ENCODE results near the gene HID1.

HID1 gene

GRCh38 chr17:74951680-74952421 is 20.7 kb downstream of the HID1 start:
- DNase-seq (ENCODE audit: insufficient read length, low spot score) = no peak
- FAIRE-seq = no peak

DNA sequence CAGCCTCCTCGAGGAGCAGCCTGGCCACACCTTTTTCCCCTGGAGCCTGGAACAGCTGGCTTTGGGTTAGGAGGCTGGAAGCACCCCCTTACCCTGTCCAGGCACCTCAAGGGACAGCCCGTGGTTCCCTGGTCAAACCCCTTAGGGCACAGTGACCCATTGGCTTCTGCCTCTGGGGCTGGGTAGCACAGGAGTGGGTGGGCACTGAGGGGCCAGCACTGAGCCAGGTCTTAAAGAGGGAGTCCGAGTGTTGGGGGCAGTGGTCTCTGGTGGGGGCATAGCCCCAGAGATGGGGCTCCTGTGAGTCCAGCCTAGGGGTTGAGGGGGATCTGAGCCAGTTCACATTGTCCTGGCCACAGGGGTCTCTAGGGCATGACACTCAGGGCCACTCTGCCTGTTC is 21.5 kb downstream of the HID1 start:
- FAIRE-seq (no peak), DNase-seq (ENCODE audit: insufficient read length, low spot score) (no peak)

DNA sequence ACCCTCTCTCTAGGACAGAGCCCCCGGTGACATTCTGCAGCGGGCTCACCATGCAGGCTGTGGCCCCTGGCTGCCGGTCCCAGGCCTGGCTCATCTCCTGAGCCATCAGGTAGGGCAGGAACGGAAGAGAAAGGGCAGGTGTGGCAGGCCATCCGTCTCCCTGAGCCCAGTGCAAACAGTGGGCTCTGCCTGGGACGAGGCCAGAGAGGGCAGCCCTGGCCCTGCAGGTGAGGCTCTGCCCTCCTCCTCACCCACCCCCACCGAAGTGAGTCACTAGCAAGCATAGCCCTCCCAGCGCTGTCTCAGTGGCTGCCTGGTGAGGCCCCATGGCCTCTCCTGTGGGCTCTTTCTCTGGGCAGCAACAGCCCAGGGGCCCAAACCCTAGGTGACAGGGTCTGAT is 22.4 kb downstream of the HID1 start:
- DNase-seq (ENCODE audit: insufficient read length, low spot score) (no peak), FAIRE-seq (no peak)

- no peak for FAIRE-seq
- DNase-seq (ENCODE audit: insufficient read length, low spot score) = no peak
Observed at GRCh38 chr17:74949455-74950115, 23.0 kb downstream of the HID1 start.

DNA sequence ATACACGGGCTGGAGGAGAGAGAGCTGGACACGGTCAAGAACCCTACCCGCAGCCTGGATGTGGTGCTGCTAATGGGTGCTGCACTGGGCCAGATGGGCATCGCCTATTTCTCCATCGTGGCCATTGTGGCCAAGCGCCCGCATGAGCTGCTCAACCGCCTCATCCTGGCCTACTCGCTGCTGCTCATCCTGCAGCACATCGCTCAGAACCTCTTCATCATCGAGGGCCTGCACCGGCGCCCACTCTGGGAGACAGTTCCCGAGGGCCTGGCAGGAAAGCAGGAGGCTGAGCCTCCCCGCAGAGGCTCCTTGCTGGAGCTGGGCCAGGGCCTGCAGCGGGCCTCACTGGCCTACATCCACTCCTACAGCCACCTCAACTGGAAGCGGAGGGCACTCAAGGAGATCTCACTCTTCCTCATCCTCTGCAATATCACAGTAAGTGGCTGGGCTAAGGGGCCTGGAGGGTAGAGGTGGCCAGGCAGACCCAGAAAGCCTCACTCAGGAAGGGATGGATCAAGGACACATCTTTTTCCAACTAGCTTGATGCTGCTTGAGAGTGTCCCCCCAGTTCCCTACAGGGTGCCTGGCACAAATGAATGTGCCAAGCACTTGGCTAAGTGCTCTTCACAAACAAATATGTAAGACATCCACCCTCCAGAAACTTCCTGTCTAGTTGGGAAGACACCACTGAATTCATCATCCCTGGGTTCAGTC is 25.4 kb downstream of the HID1 start:
- DNase-seq (ENCODE audit: insufficient read length, low spot score) = no peak
- no peak for FAIRE-seq

DNA sequence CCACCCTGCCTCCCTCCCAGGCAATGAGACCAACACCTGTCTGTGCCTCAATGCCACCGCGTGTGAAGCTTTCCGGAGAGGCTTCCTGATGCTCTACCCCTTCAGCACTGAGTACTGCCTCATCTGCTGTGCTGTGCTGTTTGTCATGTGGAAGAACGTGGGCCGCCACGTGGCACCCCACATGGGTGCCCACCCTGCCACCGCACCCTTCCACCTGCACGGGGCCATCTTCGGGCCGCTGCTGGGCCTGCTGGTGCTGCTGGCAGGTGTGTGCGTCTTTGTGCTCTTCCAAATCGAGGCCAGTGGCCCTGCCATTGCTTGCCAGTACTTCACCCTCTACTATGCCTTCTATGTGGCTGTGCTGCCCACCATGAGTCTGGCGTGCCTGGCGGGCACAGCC is 25.9 kb downstream of the HID1 start:
- FAIRE-seq (no peak), DNase-seq (ENCODE audit: insufficient read length, low spot score) (no peak)

DNA sequence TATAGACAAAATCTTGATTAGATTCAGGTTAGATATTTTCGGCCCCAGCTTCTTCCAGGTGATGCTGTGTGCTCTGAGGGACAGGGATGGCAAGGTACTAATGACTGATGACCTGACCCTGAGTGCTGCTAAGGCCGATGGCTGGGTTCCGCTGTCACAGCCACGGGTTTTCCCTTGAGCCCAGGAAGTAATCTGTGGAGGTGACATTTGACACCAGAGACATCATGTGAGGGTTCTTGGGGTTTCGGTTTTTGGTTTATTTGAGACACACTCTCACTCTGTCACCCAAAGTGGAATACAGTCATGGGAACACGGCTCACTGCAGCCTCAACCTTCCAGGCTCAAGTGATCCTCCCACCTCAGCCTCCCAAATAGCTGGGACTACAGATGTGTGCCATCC is 27.0 kb downstream of the HID1 start:
- FAIRE-seq (peak; percentile 55), DNase-seq (ENCODE audit: insufficient read length, low spot score) (peak; percentile 61)

DNA sequence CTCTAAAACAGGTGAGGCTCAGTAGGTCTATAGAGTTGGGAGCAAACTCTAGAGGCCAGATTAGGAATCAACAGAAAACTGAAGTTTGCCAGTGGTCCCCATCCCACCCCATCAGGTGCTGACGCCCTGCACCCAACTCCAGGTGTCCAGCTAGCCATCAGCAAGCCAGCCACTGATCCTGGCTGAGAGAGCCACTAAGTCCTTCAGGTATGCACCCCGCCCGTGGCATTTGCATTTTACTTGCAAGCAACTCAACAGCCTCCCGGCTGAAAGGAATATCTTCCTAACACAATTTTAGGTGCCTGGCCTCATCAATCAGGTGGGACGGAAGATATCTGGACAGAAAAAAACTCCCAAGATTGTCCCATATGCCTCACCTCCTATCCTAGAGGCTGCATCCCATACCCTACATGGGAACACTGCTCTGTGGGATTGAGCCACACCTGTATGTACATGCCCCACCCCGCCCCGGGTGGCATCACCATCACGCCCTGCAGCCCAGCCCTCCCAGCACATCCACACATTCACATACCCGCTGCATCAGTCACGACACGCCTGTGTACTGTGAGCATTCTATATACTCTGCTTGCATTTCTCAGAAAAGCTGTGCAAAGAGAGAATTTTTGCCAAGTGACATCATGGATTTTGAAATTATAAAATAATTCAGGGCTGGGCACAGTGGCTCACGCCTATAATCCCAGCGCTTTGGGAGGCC is 28.6 kb downstream of the HID1 start:
- FAIRE-seq (no peak), DNase-seq (ENCODE audit: insufficient read length, low spot score) (no peak)

DNA sequence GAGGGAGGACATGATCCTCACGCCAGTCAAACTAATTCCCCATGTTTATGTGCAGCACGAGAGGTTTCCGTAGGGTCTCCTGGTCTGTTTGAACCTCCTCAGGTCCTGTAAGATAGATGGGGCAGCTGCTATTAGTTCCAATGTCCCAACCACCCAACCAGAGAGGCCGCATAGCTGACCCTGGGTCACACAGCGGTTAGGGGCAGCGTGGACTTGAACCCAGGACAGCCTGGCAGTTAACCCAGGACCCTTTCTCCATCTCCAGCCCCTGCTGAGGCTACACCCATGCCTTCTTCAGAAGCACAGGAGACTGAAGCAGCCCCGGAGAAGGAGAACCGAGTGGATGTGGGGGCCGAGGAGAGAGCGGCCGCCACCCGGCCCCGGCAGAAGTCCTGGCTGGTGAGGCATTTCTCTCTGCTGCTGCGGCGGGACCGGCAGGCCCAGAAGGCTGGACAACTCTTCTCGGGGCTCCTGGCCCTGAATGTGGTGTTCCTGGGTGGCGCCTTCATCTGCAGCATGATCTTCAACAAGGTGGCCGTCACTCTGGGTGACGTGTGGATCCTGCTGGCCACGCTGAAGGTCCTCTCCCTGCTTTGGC is 31.3 kb downstream of the HID1 start:
- FAIRE-seq = no peak
- no peak for DNase-seq (ENCODE audit: insufficient read length, low spot score)

DNA sequence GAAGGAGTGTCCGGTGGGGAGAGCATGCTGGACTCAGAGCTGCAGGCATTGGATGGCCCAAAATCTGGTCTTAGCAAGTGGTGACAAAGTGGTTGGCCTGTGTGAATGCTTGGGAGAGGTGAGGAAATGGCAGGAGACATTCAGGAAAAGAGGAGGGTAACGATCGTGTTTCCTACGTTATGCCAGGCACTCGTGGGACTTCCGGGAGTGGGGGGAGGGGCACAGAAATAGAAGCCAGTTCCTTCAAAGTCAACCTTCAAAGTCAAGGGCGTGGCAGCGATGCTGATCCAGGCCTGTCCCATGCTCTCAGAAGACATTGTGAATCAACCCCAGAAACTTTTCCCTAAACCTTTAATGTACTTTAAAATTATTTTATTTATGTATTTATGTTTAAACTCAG is 33.0 kb downstream of the HID1 start:
- DNase-seq (ENCODE audit: insufficient read length, low spot score) (no peak), FAIRE-seq (no peak)

GRCh38 chr17:74938194-74938950 is 34.2 kb downstream of the HID1 start:
- no peak for FAIRE-seq
- DNase-seq (ENCODE audit: insufficient read length, low spot score) = no peak

DNA sequence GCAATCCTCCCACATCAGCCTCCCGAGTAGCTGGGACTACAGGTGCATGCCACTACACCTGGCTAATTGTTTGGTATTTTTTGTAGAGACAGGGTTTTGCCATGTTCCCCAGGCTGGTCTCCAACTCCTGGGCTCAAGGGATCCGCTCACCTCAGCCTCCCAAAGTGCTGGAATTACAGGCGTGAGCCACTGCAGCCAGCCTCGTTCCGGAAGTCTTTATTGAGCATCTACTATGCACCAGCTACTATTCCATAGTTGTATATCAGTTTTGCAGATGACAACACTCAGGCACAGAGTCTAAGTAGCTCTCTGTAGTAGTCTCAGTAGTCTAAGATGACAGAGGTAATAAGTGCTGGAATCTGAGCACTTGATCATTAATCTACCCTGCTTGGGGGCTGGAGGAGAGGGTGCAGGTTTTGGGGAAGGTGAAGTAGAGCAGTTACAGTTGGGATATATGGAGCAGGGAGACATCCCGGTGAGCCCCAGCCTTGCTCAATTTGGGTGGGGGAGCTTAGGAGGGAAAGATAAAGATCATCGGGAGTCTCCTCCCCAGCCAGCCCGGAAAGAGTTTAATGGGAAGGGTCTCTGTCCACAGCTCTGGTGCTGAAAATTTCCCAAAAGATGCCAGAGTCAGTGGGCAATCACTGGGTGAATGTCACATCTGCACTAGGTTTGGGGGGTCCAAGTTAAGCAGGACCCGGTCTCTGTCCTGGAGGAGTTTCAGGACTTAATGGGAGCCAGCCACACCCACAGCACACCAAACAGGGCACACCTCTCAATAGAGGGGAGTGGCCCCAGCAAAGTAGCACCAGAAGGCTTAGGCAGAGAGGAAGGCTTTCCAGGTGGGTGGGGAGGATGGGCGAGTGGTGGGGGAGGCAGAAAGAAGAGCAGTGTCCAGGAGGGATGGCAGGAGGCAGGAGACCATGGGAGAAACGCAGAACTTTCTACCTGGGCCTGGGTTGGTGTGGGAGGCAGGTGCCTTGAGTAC is 35.2 kb downstream of the HID1 start:
- no peak for FAIRE-seq

GRCh38 chr17:74936470-74936799 is 36.1 kb downstream of the HID1 start:
- DNase-seq (ENCODE audit: insufficient read length, low spot score) (no peak), FAIRE-seq (no peak)

More for the DNA sequence above, 35.2 kb downstream of the HID1 start:
- no peak for DNase-seq (ENCODE audit: insufficient read length, low spot score)

DNA sequence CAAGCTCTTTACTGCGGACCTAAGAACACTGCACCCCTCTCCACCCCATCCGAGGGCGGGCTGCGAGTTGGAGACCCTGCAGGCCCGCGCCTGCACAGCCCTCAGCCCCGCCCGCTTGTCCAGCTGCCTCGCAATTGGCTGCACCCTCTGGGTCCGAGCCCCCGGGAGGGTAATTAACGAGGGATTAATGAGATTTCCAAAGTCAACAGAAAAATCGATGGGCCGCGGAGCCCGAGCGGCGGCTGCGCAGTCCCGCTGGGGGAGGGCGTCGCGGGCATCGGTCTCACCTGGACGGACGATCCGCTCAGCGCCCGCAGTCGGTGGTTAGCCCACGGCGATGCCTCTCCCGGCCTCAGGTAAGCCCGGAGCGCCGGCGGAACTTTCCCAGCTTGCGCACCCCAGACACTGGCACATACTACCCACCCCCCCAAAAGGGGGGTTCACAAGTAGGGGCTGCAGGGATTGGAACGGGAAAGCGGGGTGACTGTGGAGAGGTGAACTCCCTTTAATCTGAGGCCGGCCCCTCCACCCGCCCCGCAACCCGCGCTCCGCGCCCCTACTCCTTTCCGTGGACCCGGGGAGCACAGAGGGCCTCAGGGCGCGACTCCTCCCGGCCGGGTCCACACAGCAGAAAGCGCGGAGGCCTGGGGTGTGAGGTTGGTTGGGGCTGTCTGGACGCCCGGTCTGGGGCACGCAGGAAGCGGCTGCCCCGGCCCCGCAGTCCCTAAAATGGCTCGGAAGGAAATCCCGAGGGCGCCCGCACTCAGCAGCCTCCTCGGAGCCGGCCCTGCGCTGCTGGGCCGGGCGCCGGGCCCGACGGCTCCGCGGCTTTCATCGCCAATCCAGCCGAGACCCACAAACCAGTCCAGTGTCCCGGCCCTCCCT is 36.7 kb downstream of the HID1 start, which contains the start of gene OTOP3:
OTOP3 (plus strand) TSS at position 314 of the 885 bp plus-strand sequence; CDS start at position 338, 24 bp downstream.
- FAIRE-seq (no peak), DNase-seq (ENCODE audit: insufficient read length, low spot score) (no peak)

DNA sequence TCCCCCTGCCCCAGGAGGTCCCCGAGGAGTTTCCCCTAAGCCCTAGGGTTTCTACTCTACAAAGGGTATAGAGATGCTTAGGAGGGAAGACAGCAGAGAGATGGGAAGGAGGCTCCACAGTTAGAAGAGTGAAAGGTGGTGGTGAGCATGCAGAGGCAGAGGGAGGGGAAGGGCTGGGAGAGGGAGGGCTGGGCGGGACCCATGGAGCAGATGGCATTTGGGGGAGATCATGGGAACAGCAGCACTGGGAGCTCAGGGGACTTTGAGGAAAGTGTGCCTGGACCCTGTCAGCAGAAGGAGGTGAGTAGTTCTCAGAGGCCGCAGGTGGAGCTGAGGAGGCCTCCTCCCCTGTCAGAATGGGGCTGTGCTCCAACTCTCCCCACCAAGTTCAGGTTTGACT is 37.5 kb downstream of the HID1 start:
- DNase-seq (ENCODE audit: insufficient read length, low spot score) = no peak
- no peak for FAIRE-seq

GRCh38 chr17:74930535-74931036 is 42.0 kb downstream of the HID1 start:
- no peak for FAIRE-seq
- no peak for DNase-seq (ENCODE audit: insufficient read length, low spot score)

DNA sequence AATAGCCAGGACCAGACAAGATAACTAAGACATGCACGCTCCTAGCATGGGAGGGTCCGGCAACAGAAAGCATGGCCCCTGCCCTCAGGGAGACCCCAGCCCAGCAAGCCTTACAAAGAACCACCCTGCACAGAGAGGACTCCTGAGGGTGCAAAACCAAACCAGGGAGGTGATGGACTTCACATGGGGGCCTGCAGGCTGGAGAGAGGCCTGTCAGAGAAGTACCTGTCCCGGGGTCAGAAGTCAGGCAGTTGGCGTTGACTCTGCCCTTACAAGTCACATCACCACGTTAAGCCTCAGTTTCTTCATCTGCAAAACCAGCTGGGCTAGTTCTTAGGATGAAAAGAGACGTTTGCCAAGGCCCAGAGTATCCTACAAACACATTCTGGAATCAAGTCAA is 43.8 kb downstream of the HID1 start:
- FAIRE-seq = no peak
- DNase-seq (ENCODE audit: insufficient read length, low spot score) = no peak

DNA sequence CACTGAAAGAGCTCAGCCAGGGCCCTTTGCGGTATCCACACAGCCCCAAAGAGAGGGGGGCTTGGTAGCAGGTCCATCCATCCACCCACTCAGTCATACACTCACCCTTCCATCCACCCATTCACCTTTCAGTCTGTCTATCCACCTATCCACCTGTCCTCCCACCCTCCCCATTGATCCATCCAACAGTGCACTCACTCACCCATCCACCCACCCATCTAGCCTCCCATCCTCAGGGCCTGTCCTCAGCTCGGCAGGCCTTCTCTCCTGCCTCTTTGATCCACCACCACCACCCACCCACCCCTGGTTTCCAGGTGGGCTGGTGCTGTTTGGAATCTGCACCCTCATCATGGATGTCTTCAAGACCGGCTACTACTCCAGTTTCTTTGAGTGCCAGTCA is 47.3 kb downstream of the HID1 start:
- FAIRE-seq (no peak), DNase-seq (ENCODE audit: insufficient read length, low spot score) (no peak)
